GM12875 (cell line): ENCODE results near the gene CDR2L.

ENCODE experiments used
- H3K4me3 ChIP-seq: one replicate; pipeline ENCODE4 v1.5.1; 2011; ENCODE audit warnings: low read depth, low read length, control low read depth
- TF ChIP-seq, protein P1 (sequence below): IDR thresholded peaks from 2 replicates; pipeline ENCODE4 v1.5.1; 2011; ENCODE audit warnings: low read depth, mild to moderate bottlenecking, control low read depth, inconsistent platforms, low read length, moderate library complexity, borderline replicate concordance; ENCODE audit not compliant: insufficient read depth

Gene CDR2L

GRCh38 chr17:75046407-75047289 lies 59.2 kb downstream of the CDR2L start, which contains the start of the genes ATP5PD and KCTD2:
ATP5PD (minus strand) TSS chr17:75046969; CDS start chr17:75042650, 4,319 bp downstream.
KCTD2 (plus strand) TSS chr17:75047225; CDS start chr17:75047251, 26 bp downstream.
- H3K4me3 ChIP-seq: peak within 1 kb of the TSS; percentile 99
- TF ChIP-seq, protein P1, sequence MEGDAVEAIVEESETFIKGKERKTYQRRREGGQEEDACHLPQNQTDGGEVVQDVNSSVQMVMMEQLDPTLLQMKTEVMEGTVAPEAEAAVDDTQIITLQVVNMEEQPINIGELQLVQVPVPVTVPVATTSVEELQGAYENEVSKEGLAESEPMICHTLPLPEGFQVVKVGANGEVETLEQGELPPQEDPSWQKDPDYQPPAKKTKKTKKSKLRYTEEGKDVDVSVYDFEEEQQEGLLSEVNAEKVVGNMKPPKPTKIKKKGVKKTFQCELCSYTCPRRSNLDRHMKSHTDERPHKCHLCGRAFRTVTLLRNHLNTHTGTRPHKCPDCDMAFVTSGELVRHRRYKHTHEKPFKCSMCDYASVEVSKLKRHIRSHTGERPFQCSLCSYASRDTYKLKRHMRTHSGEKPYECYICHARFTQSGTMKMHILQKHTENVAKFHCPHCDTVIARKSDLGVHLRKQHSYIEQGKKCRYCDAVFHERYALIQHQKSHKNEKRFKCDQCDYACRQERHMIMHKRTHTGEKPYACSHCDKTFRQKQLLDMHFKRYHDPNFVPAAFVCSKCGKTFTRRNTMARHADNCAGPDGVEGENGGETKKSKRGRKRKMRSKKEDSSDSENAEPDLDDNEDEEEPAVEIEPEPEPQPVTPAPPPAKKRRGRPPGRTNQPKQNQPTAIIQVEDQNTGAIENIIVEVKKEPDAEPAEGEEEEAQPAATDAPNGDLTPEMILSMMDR: no peak

- peak overlapping the region; percentile 99 for H3K4me3 ChIP-seq
- TF ChIP-seq, protein P1: no peak
Measured at GRCh38 chr17:75047398-75048098, 60.1 kb downstream of the CDR2L start.

GRCh38 chr17:75048249-75048878 lies 60.9 kb downstream of the CDR2L start:
- TF ChIP-seq, protein P1: no peak

DNA sequence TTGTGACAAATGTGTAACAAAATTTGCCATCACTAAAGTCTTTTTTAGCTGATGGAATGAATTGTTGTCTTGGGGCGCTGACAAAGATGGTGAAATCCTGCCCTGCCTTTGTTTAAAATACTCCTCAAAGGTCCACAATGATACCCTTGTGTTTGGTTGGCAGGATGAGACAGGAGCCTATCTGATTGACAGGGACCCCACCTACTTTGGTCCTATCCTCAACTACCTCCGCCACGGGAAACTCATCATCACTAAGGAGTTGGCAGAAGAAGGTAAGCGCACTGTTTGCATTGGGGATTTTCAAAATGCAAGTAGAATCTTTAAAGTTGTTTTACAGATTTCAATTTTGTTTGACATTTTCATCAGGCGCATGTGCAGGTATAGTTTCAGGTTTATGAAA lies 61.6 kb downstream of the CDR2L start:
- TF ChIP-seq, protein P1: no peak
- no peak overlapping the region for H3K4me3 ChIP-seq

More at GRCh38 chr17:75048249-75048878, 60.9 kb downstream of the CDR2L start:
- peak overlapping the region; percentile 99 for H3K4me3 ChIP-seq

GRCh38 chr17:75049706-75050105 lies 62.3 kb downstream of the CDR2L start:
- TF ChIP-seq, protein P1: no peak
- H3K4me3 ChIP-seq: no peak overlapping the region

DNA sequence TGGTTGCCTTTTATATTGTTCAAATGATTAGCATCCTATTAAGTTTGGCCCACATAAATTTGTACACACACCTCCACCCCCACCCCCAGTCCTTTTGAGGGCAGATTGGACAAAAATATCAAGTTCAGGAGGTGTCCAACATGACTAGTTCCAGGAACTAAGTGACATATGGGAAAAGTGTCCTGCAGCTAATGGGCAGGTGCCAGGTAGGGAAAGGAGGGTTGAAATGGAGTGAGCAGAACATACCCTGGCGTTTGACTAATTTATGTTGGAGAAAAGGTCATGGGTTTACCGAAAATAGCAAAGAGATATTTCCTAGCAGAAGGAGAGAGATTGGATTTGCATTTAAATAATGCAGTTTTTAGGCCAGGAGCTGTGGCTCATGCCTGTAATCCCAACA lies 64.5 kb downstream of the CDR2L start:
- TF ChIP-seq, protein P1: no peak
- H3K4me3 ChIP-seq: no peak overlapping the region
